Mucosa of stomach (tissue), 1 donor: Measurements from ENCODE around the gene OVCH2.
"Not testable (repeated sequence)": the region's sequence is repeated elsewhere in the genome, so short reads cannot be mapped to it uniquely, and the experiment has no call there.

Source experiments
- H3K27me3 ChIP-seq: one replicate; pipeline ENCODE4 v1.7.0; 2013; ENCODE audit warnings: mild to moderate bottlenecking, low read length; ENCODE audit not compliant: control insufficient read depth, insufficient read depth
- H3K36me3 ChIP-seq: one replicate; pipeline ENCODE4 v1.7.0; 2013; ENCODE audit warnings: low read length; ENCODE audit not compliant: control insufficient read depth, insufficient read depth
- H3K4me1 ChIP-seq: one replicate; pipeline ENCODE4 v1.7.0; 2013; ENCODE audit warnings: mild to moderate bottlenecking, low read length; ENCODE audit not compliant: control insufficient read depth, insufficient read depth
- H3K4me3 ChIP-seq: one replicate; pipeline ENCODE4 v1.7.0; 2013; ENCODE audit warnings: low read length
- H3K9ac ChIP-seq: one replicate; pipeline ENCODE4 v1.7.0; 2013; ENCODE audit warnings: mild to moderate bottlenecking, low read length, moderate library complexity
- H3K9me3 ChIP-seq: one replicate; pipeline ENCODE4 v1.7.0; 2013; ENCODE audit warnings: mild to moderate bottlenecking, low read length, moderate library complexity; ENCODE audit not compliant: control insufficient read depth
- donor health status: Pancreatic carcinoma.

OVCH2 gene

GRCh38 chr11:7668464-7668863, 37.8 kb downstream of the OVCH2 start:
- Histone ChIP-seq H3K36me3 (peaks cover 5% of the 10 kb centered on the region), H3K9me3 (no peaks in the 10 kb centered on the region), H3K27me3 (peaks cover 3% of the 10 kb centered on the region), H3K4me1 (peaks cover 31% of the 10 kb centered on the region), H3K9ac (no peak overlapping the region), H3K4me3 (no peak overlapping the region)

GRCh38 chr11:7667460-7667859, 38.8 kb downstream of the OVCH2 start:
- H3K9ac ChIP-seq = no peak overlapping the region
- peaks cover 3% of the 10 kb centered on the region for H3K27me3 ChIP-seq
- H3K36me3 ChIP-seq = peaks cover 5% of the 10 kb centered on the region
- peaks cover 23% of the 10 kb centered on the region for H3K4me1 ChIP-seq
- no peaks in the 10 kb centered on the region for H3K9me3 ChIP-seq
- no peak overlapping the region for H3K4me3 ChIP-seq

GRCh38 chr11:7666292-7666866, 39.9 kb downstream of the OVCH2 start:
- peaks cover 5% of the 10 kb centered on the region for H3K36me3 ChIP-seq
- no peaks in the 10 kb centered on the region for H3K27me3 ChIP-seq
- H3K4me1 ChIP-seq = peaks cover 12% of the 10 kb centered on the region
- H3K9ac ChIP-seq = no peak overlapping the region
- H3K4me3 ChIP-seq = no peak overlapping the region
- H3K9me3 ChIP-seq = no peaks in the 10 kb centered on the region

- Histone ChIP-seq H3K27me3 (no peaks in the 10 kb centered on the region), H3K36me3 (peaks cover 5% of the 10 kb centered on the region), H3K9ac (no peak overlapping the region), H3K4me3 (no peak overlapping the region), H3K9me3 (no peaks in the 10 kb centered on the region), H3K4me1 (peaks cover 6% of the 10 kb centered on the region)
These were observed 40.6 kb downstream of the OVCH2 start for GRCh38 chr11:7665473-7666291.

DNA sequence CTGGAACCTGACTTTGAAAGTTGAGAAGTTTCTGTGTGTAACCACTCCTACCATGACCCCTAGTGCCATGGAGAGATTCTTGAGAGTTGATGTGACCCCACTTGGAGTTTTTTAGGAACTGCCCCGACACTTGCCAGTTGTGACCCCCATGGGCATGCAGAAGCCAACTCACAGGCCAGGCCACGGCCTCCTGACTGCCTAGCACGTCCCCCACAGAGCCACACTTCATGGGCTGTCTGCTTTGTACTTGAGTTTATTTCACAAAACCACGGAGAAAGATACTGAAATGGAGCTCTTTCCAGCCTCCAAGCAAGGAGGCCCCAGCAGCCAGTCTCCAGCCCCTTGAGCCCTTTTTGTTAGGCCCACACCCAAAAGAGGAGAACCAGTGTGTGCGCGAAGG, 41.4 kb downstream of the OVCH2 start:
- Histone ChIP-seq H3K27me3 (no peaks in the 10 kb centered on the region), H3K9me3 (no peaks in the 10 kb centered on the region), H3K9ac (no peak overlapping the region), H3K36me3 (peaks cover 5% of the 10 kb centered on the region), H3K4me3 (no peak overlapping the region), H3K4me1 (peaks cover 6% of the 10 kb centered on the region)

DNA sequence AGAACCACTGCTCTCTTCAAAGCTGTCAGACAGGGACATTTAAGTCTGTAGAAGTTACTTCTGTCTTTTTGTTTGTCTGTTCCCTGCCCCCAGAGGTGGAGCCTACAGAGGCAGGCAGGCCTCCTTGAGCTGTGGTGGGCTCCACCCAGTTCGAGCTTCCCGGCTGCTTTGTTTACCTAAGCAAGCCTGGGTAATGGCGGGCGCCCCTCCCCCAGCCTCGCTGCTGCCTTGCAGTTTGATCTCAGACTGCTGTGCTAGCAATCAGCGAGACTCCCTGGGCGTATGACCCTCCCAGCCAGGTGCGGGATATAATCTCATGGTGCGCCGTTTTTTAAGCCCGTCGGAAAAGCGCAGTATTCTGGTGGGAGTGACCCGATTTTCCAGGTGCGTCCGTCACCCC, 42.7 kb downstream of the OVCH2 start:
- not testable (repeated sequence) for H3K4me1 ChIP-seq, H3K27me3 ChIP-seq, H3K9ac ChIP-seq, H3K4me3 ChIP-seq, H3K9me3 ChIP-seq, H3K36me3 ChIP-seq

- Histone ChIP-seq H3K4me1 (no peaks in the 10 kb centered on the region), H3K4me3 (no peak overlapping the region), H3K27me3 (no peaks in the 10 kb centered on the region), H3K9ac (no peak overlapping the region), H3K36me3 (peaks cover 29% of the 10 kb centered on the region), H3K9me3 (no peaks in the 10 kb centered on the region)
These were observed 48.8 kb downstream of the OVCH2 start for GRCh38 chr11:7657306-7658025.

DNA sequence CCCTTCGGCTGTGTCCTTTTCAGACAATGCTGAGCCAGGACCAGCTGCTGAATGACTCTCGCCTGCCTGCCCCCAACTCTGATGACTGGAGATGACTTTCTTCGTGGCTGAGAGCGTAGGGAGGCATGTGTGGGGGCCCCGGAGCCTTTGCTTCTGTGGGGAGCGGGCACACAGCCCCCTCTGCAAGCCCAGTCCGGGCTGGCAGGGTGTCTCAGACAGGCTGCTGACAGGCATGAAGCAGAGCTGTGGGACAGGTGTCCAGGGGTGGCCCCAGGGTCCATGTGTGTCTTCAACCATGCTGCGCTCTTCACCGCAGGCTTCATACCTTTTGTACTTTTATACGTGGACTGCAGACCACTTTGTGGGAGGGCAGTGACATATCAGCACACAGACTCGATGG, 49.6 kb downstream of the OVCH2 start:
- H3K27me3 ChIP-seq = no peaks in the 10 kb centered on the region
- no peaks in the 10 kb centered on the region for H3K9me3 ChIP-seq
- no peak overlapping the region for H3K9ac ChIP-seq
- no peak overlapping the region for H3K4me3 ChIP-seq
- H3K4me1 ChIP-seq = no peaks in the 10 kb centered on the region
- H3K36me3 ChIP-seq = peaks cover 37% of the 10 kb centered on the region

GRCh38 chr11:7655253-7656217, 50.7 kb downstream of the OVCH2 start:
- Histone ChIP-seq H3K9ac (no peak overlapping the region), H3K27me3 (no peaks in the 10 kb centered on the region), H3K36me3 (peaks cover 44% of the 10 kb centered on the region), H3K9me3 (no peaks in the 10 kb centered on the region), H3K4me1 (no peaks in the 10 kb centered on the region), H3K4me3 (no peak overlapping the region)

GRCh38 chr11:7654195-7654705, 52.0 kb downstream of the OVCH2 start:
- H3K36me3 ChIP-seq = peaks cover 49% of the 10 kb centered on the region
- H3K27me3 ChIP-seq = no peaks in the 10 kb centered on the region
- no peak overlapping the region for H3K4me3 ChIP-seq
- H3K4me1 ChIP-seq = no peaks in the 10 kb centered on the region
- no peaks in the 10 kb centered on the region for H3K9me3 ChIP-seq
- H3K9ac ChIP-seq = no peak overlapping the region

DNA sequence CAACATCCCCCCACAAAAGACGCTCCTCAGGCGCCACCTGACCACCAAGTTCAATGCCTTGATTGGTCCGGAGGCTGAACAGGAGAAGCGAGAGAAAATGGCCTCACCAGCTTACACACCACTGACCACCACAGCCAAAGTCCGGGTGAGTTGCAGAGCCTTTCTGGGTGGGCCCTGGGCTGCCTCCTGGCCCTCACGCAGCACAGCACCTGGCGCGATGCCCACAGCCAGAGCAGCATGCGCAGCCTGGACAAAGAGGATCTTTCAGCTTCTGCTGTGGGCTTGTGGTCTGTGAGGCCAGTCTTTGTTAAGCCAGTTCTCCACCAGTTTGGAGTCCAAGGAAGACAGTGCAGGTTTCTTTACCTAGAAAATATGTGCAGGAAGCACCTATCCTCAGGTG, 54.6 kb downstream of the OVCH2 start:
- no peaks in the 10 kb centered on the region for H3K9me3 ChIP-seq
- no peak overlapping the region for H3K4me3 ChIP-seq
- no peaks in the 10 kb centered on the region for H3K4me1 ChIP-seq
- H3K9ac ChIP-seq = no peak overlapping the region
- H3K36me3 ChIP-seq = peaks cover 52% of the 10 kb centered on the region
- no peaks in the 10 kb centered on the region for H3K27me3 ChIP-seq
